OCI-LY7 (cell line): ENCODE results near the gene SRSF2. TPM values are rescaled to one million over a fixed set of nuclear protein-coding genes. Genes with fewer than 3 reads are reported as not detected.

Source experiments
- BruUV-seq: library from RNA; stranded (reverse); fragments of 400-500 nt; replicated peaks from 2 replicates; lab custom pipeline; 2021; lab: Mats Ljungman, UMichigan
- CTCF ChIA-PET: fragments of 300-600 bp; sonication (Branson Sonifier 250); formaldehyde crosslinking; loops from one replicate; lab custom pipeline; 2022; ENCODE audit warnings: antibody characterized with exemption; ENCODE audit not compliant: unreplicated experiment; lab: Charles Lee
- POLR2A ChIA-PET: fragments of 300-600 bp; sonication (Branson Sonifier 250); formaldehyde crosslinking; loops from one replicate; lab custom pipeline; 2022; ENCODE audit warnings: antibody characterized with exemption; lab: Charles Lee
- DNase-seq: peaks from one replicate; pipeline ENCODE4 v3.0.0-alpha.2; 2015; ENCODE audit warnings: low spot score
- H2AFZ ChIP-seq: fragments of 200-600 bp; sonication (generic), shearing (Covaris generic); 2 replicates; pipeline ENCODE4 v1.6.1; 2014; ENCODE audit warnings: mild to moderate bottlenecking, antibody characterized with exemption, low read length, moderate library complexity
- H3K27ac ChIP-seq: fragments of 200-600 bp; sonication (generic); 2 replicates; pipeline ENCODE4 v1.5.1; 2014; ENCODE audit warnings: mixed run types, low read depth, mild to moderate bottlenecking, moderate library complexity, low read length, inconsistent platforms; ENCODE audit not compliant: poor library complexity, severe bottlenecking
- H3K36me3 ChIP-seq: fragments of 200-600 bp; sonication (generic); 2 replicates; pipeline ENCODE4 v1.6.1; 2014; ENCODE audit warnings: mild to moderate bottlenecking, antibody characterized with exemption, low read length, moderate library complexity, mixed read lengths; ENCODE audit not compliant: insufficient read depth
- H3K4me1 ChIP-seq: fragments of 200-600 bp; sonication (generic); 2 replicates; pipeline ENCODE4 v1.5.1; 2014; ENCODE audit warnings: mild to moderate bottlenecking, low read length; ENCODE audit not compliant: insufficient read depth, poor library complexity, severe bottlenecking
- H3K4me2 ChIP-seq: fragments of 200-600 bp; sonication (generic); 2 replicates; pipeline ENCODE4 v1.6.1; 2014; ENCODE audit warnings: mild to moderate bottlenecking, low read length
- H3K4me3 ChIP-seq: fragments of 200-600 bp; sonication (generic); 2 replicates; pipeline ENCODE4 v1.5.1; 2014; ENCODE audit warnings: mild to moderate bottlenecking, low read depth, low read length; ENCODE audit not compliant: poor library complexity, severe bottlenecking
- H3K79me2 ChIP-seq: fragments of 200-600 bp; sonication (generic); 2 replicates; pipeline ENCODE4 v1.6.1; 2016; ENCODE audit warnings: low read depth, mild to moderate bottlenecking, low read length, moderate library complexity, mixed read lengths; ENCODE audit not compliant: insufficient read depth
- H3K9me2 ChIP-seq: fragments of 200-600 bp; sonication (generic); 2 replicates; pipeline ENCODE4 v1.6.1; 2016; ENCODE audit warnings: mild to moderate bottlenecking, low read length, mixed read lengths; ENCODE audit not compliant: insufficient read depth
- H3K9me3 ChIP-seq: fragments of 200-600 bp; sonication (generic); 2 replicates; pipeline ENCODE4 v1.6.1; 2014; ENCODE audit warnings: mild to moderate bottlenecking, mixed run types, low read length, mixed read lengths
- H4K20me1 ChIP-seq: fragments of 200-600 bp; sonication (generic); 2 replicates; pipeline ENCODE4 v1.6.1; 2014; ENCODE audit warnings: mild to moderate bottlenecking, antibody characterized with exemption, low read length, moderate library complexity, mixed read lengths; ENCODE audit not compliant: insufficient read depth
- EZH2phosphoT487 ChIP-seq: fragments of 200-600 bp; sonication (generic); IDR thresholded peaks from 2 replicates; pipeline ENCODE4 v1.6.1; 2018; ENCODE audit warnings: low read depth, borderline replicate concordance, mild to moderate bottlenecking, mixed run types, antibody characterized with exemption, low read length, moderate library complexity, mixed read lengths
- intact Hi-C: fragments of 100-400 bp; cut with micrococcal nuclease; formaldehyde crosslinking; loops from one replicate; pipeline ENCODE4 v1.10.0; 2022; ENCODE audit not compliant: unreplicated experiment
- total RNA-seq, 2 experiments: library from RNA; depleted of rRNA in 1 of 2; stranded (reverse); fragments of >200 nt in 1 of 2; shearing (Covaris generic) in 1 of 2; gene quantifications; 2 replicates each; pipeline ENCODE4 v1.2.3, GENCODE V29; 2014 to 2022
- TF ChIP-seq, protein P1 (sequence below): fragments of 200-600 bp; sonication (generic); conservative IDR thresholded peaks from 2 replicates; pipeline ENCODE4 v1.5.1; 2014; ENCODE audit warnings: mild to moderate bottlenecking, antibody characterized with exemption, low read length, moderate library complexity, mixed read lengths

Gene SRSF2
- total RNA-seq, 2 experiments from 2014 or later: 619 to 2,207 TPM

DNA sequence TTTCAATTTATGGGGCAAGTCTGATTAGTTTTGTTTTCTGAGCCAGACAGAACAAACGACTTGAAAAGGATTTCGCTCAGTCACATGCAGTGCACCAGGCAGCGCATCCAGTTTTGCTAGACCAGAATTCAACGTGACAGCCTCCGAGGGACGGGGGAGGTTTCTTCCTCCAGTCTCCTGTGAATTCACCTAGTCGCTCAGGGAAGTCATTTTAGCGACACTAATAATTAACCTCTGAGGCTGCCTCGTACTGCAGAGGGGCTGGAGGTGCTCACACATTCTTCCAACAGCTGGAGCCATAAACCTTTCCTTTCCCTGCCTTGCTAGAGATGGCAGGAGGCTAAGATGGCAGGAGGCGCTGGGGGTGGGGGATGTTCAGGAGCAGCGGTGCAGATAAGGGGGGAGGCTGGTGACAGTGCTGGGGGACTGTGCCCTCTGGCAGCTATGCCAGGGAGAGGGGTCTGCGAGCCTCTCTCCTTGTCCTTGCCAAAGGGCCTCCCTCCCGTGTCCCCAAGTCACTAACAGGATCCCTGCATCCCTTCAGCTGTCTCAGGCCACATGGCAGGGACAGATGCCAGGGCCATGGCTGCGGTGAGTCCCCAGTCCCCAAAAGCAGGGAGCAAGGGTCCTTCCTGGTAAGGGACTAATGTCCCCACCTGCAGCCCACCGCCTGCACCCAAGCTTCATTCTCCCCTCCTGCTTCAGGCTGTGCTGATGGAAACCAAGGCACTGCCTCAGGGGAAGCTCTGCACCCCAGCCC, 50.4 kb downstream of the SRSF2 start:
- DNase-seq: no peak
- TF ChIP-seq, protein P1, sequence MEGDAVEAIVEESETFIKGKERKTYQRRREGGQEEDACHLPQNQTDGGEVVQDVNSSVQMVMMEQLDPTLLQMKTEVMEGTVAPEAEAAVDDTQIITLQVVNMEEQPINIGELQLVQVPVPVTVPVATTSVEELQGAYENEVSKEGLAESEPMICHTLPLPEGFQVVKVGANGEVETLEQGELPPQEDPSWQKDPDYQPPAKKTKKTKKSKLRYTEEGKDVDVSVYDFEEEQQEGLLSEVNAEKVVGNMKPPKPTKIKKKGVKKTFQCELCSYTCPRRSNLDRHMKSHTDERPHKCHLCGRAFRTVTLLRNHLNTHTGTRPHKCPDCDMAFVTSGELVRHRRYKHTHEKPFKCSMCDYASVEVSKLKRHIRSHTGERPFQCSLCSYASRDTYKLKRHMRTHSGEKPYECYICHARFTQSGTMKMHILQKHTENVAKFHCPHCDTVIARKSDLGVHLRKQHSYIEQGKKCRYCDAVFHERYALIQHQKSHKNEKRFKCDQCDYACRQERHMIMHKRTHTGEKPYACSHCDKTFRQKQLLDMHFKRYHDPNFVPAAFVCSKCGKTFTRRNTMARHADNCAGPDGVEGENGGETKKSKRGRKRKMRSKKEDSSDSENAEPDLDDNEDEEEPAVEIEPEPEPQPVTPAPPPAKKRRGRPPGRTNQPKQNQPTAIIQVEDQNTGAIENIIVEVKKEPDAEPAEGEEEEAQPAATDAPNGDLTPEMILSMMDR: no peak
- TF ChIP-seq EZH2phosphoT487: no peak
- Histone ChIP-seq H3K4me3 (no peak overlapping the region), H4K20me1 (no peaks in the 10 kb centered on the region), H3K4me2 (no peak overlapping the region), H2AFZ (no peak overlapping the region), H3K36me3 (no peaks in the 10 kb centered on the region), H3K9me3 (no peaks in the 10 kb centered on the region), H3K4me1 (no peaks in the 10 kb centered on the region), H3K79me2 (no peaks in the 10 kb centered on the region), H3K9me2 (no peaks in the 10 kb centered on the region), H3K27ac (no peak overlapping the region)
- ChIA-PET POLR2A (no interaction called here), CTCF (interaction anchor here (0.6 kb wide), 1 partner anchor 15 kb away, joined by 3 read pairs; no protein-coding TSS in a partner anchor)
- intact Hi-C loops: no loop called here
- BruUV-seq: no TSS peak

DNA sequence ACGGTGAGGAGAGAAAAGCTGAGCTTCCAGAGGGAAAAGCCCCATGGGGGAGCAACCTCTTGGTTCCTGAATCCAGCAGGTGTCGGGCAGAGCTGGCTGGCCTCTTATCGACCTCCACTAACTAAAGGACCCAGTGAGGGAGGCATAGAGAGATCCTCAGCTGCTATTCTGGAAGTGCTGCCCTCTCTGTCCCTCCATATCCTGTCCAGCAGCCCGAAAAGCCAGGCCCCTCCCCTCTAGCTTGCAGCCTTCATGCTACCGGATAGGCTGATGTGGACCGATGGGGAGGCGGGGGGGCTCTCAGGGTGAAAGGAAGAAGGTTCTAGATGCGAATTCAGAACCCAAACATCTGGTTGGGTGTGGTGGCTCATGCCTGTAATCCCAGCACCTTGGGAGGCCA, 51.3 kb downstream of the SRSF2 start:
- intact Hi-C loops: no loop called here
- no peaks in the 10 kb centered on the region for H3K79me2 ChIP-seq
- no peak for DNase-seq
- BruUV-seq: no TSS peak
- no peaks in the 10 kb centered on the region for H3K9me3 ChIP-seq
- no peaks in the 10 kb centered on the region for H3K36me3 ChIP-seq
- H3K4me2 ChIP-seq: no peak overlapping the region
- H3K4me3 ChIP-seq: no peak overlapping the region
- no peaks in the 10 kb centered on the region for H3K4me1 ChIP-seq
- H4K20me1 ChIP-seq: no peaks in the 10 kb centered on the region
- CTCF ChIA-PET: no interaction called here
- POLR2A ChIA-PET: interaction anchor here (0.6 kb wide), 1 partner anchor 182 kb away, joined by 5 read pairs; no protein-coding TSS in a partner anchor
- TF ChIP-seq, protein P1: no peak
- no peak for TF ChIP-seq EZH2phosphoT487
- no peak overlapping the region for H3K27ac ChIP-seq
- H2AFZ ChIP-seq: no peak overlapping the region
- no peaks in the 10 kb centered on the region for H3K9me2 ChIP-seq

DNA sequence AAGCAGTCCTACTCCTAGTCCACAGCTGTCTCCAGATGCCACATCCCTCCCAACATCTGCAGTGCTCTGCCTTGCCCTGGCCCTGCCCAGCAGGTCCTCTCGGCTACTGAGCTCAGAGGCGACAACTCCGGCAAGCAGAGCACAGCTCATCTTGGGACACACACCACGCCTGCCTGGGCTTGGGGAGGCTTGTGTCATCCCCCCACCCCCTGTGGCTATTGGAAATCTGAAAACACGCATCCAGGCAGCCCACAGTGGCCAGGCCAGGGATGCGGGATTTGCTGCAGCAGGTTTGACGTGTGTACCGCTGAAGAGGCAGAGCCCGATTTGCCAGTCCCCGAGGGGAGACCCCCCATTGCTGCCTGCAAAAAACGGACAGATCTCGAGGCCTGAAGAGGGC, 51.8 kb downstream of the SRSF2 start:
- H3K4me2 ChIP-seq: no peak overlapping the region
- no TSS peak for BruUV-seq
- no peak overlapping the region for H3K27ac ChIP-seq
- ChIA-PET POLR2A (interaction anchor here (0.6 kb wide), 1 partner anchor 181 kb away, joined by 5 read pairs; no protein-coding TSS in a partner anchor), CTCF (no interaction called here)
- TF ChIP-seq EZH2phosphoT487: no peak
- TF ChIP-seq, protein P1: no peak
- H4K20me1 ChIP-seq: no peaks in the 10 kb centered on the region
- H3K79me2 ChIP-seq: no peaks in the 10 kb centered on the region
- H3K4me3 ChIP-seq: no peak overlapping the region
- no peak for DNase-seq
- H3K9me2 ChIP-seq: no peaks in the 10 kb centered on the region
- H3K4me1 ChIP-seq: no peaks in the 10 kb centered on the region
- no peaks in the 10 kb centered on the region for H3K36me3 ChIP-seq
- intact Hi-C loops: no loop called here
- H2AFZ ChIP-seq: no peak overlapping the region
- no peaks in the 10 kb centered on the region for H3K9me3 ChIP-seq
